HepG2 (cell line): ENCODE measurements around the gene LTBR. TPM values are rescaled to one million over a fixed set of nuclear protein-coding genes. Genes with fewer than 3 reads are reported as not detected.

Experiments
- CBFB ChIP-seq: sonication (generic); formaldehyde crosslinking; IDR thresholded peaks from 2 replicates; pipeline ENCODE4 v1.4.0; 2020; ENCODE audit warnings: missing genetic modification reagents
- ETV5 ChIP-seq: IDR thresholded peaks from 2 replicates; pipeline ENCODE4 v1.6.1; 2018; ENCODE audit warnings: missing biosample characterization, missing genetic modification reagents, inconsistent platforms, borderline replicate concordance
- FOXK1 ChIP-seq: sonication (generic); formaldehyde crosslinking; IDR thresholded peaks from 2 replicates; pipeline ENCODE4 v1.4.0; 2020; ENCODE audit warnings: low read depth, missing genetic modification reagents, borderline replicate concordance
- IKZF1 ChIP-seq: fragments of 450-650 bp; IDR thresholded peaks from 2 replicates; pipeline ENCODE4 v1.7.1; 2016
- KDM2A ChIP-seq: sonication (generic); formaldehyde crosslinking; IDR thresholded peaks from 2 replicates; pipeline ENCODE4 v1.4.0; 2020; ENCODE audit warnings: low read depth, missing genetic modification reagents, borderline replicate concordance
- KDM5B ChIP-seq: sonication (generic); formaldehyde crosslinking; IDR thresholded peaks from 2 replicates; pipeline ENCODE4 v1.4.0; 2020; ENCODE audit warnings: missing genetic modification reagents, mild to moderate bottlenecking, borderline replicate concordance
- KLF11 ChIP-seq: IDR thresholded peaks from 2 replicates; pipeline ENCODE4 v1.6.1; 2016; ENCODE audit warnings: missing compliant biosample characterization
- KLF12 ChIP-seq: sonication (generic); formaldehyde crosslinking; IDR thresholded peaks from 2 replicates; pipeline ENCODE4 v1.4.0; 2020; ENCODE audit warnings: missing genetic modification reagents, borderline replicate concordance
- MEF2D ChIP-seq: sonication (generic); formaldehyde crosslinking; IDR thresholded peaks from 2 replicates; pipeline ENCODE4 v1.5.1; 2020; ENCODE audit warnings: mild to moderate bottlenecking, missing genetic modification reagents
- NONO ChIP-seq, 2 experiments: fragments of 450-650 bp in 1 of 2; sonication (generic) in 1 of 2; formaldehyde crosslinking in 1 of 2; IDR thresholded peaks in 1 of 2; conservative IDR thresholded peaks in 1 of 2; 2 replicates each; pipeline versions ENCODE4 v1.6.1 to v1.8.0; 2017 to 2022; ENCODE audit warnings: mild to moderate bottlenecking in 1 of 2, missing genetic modification reagents in 1 of 2, moderate library complexity in 1 of 2
- SATB2 ChIP-seq: sonication (generic); formaldehyde crosslinking; IDR thresholded peaks from 2 replicates; pipeline ENCODE4 v1.5.0; 2020; ENCODE audit warnings: missing genetic modification reagents
- SIX1 ChIP-seq: sonication (generic); formaldehyde crosslinking; IDR thresholded peaks from 2 replicates; pipeline ENCODE4 v1.4.0; 2020; ENCODE audit warnings: missing genetic modification reagents, borderline replicate concordance
- SOX13 ChIP-seq, 3 experiments: fragments of 450-650 bp in 1 of 3; sonication (generic) in 1 of 3; formaldehyde crosslinking in 1 of 3; IDR thresholded peaks in 2 of 3; conservative IDR thresholded peaks in 1 of 3; 2 replicates each; pipeline versions ENCODE4 v1.5.0 to v1.6.1; 2016 to 2020; ENCODE audit warnings: antibody characterized with exemption in 1 of 3, mild to moderate bottlenecking in 1 of 3, missing compliant biosample characterization in 1 of 3, missing genetic modification reagents in 1 of 3, moderate library complexity in 1 of 3
- SSRP1 ChIP-seq: IDR thresholded peaks from 2 replicates; pipeline ENCODE4 v1.6.1; 2016; ENCODE audit warnings: control low read depth
- THAP11 ChIP-seq: IDR thresholded peaks from 2 replicates; pipeline ENCODE4 v1.6.1; 2016; ENCODE audit warnings: missing biosample characterization, missing genetic modification reagents
- ZFAT ChIP-seq: sonication (generic); formaldehyde crosslinking; conservative IDR thresholded peaks from 2 replicates; pipeline ENCODE4 v1.8.1; 2023; ENCODE audit warnings: missing genetic modification reagents, inconsistent platforms
- ZKSCAN5 ChIP-seq: sonication (generic); formaldehyde crosslinking; IDR thresholded peaks from 2 replicates; pipeline ENCODE4 v1.5.1; 2020; ENCODE audit warnings: mild to moderate bottlenecking, missing genetic modification reagents
- ZNF20 ChIP-seq: sonication (generic); formaldehyde crosslinking; IDR thresholded peaks from 2 replicates; pipeline ENCODE4 v1.4.0; 2020; ENCODE audit warnings: mild to moderate bottlenecking, moderate library complexity, missing genetic modification reagents
- ZNF230 ChIP-seq: sonication (generic); formaldehyde crosslinking; IDR thresholded peaks from 2 replicates; pipeline ENCODE4 v1.4.0; 2020; ENCODE audit warnings: mild to moderate bottlenecking, missing genetic modification reagents
- ZNF441 ChIP-seq: sonication (generic); formaldehyde crosslinking; IDR thresholded peaks from 2 replicates; pipeline ENCODE4 v1.7.0; 2021; ENCODE audit warnings: missing genetic modification reagents, borderline replicate concordance
- ZNF530 ChIP-seq: sonication (generic); formaldehyde crosslinking; IDR thresholded peaks from 2 replicates; pipeline ENCODE4 v1.5.0; 2020; ENCODE audit warnings: low read depth, mild to moderate bottlenecking, missing genetic modification reagents
- ZNF564 ChIP-seq: sonication (generic); formaldehyde crosslinking; IDR thresholded peaks from 2 replicates; pipeline ENCODE4 v1.8.1; 2023; ENCODE audit warnings: mild to moderate bottlenecking, missing genetic modification reagents
- ZNF577 ChIP-seq: sonication (generic); formaldehyde crosslinking; IDR thresholded peaks from 2 replicates; pipeline ENCODE4 v1.4.0; 2020; ENCODE audit warnings: mild to moderate bottlenecking, low read depth, missing genetic modification reagents, borderline replicate concordance
- ZNF615 ChIP-seq: sonication (generic); formaldehyde crosslinking; IDR thresholded peaks from 2 replicates; pipeline ENCODE4 v1.5.0; 2020; ENCODE audit warnings: mild to moderate bottlenecking, missing genetic modification reagents, borderline replicate concordance
- polyA plus RNA-seq, 8 experiments: library from polyadenylated mRNA; depleted of rRNA in 3 of 8; stranded (reverse) in 7 of 8; unstranded in 1 of 8; fragments of >200 nt; fragmentation: Illumina TruSeq in 4 of 8; extraction: Trizol in 4 of 8; gene quantifications; 2 replicates each; pipeline versions ENCODE4 v1.2.1 to v1.2.3, GENCODE V29; 2011 to 2016; ENCODE audit warnings: low read depth in 4 of 8, missing spikeins in 1 of 8, mixed read lengths in 1 of 8; ENCODE audit not compliant: insufficient read depth in 1 of 8
- total RNA-seq, 5 experiments: library from RNA; depleted of rRNA; stranded (reverse); fragments of >200 nt; fragmentation: Illumina TruSeq; extraction: Trizol; gene quantifications; 2 replicates each; pipeline ENCODE4 v1.2.3, GENCODE V29; 2016; ENCODE audit warnings: low read depth in 1 of 5
- TF ChIP-seq, protein P1 (sequence below): sonication (generic); formaldehyde crosslinking; IDR thresholded peaks from 2 replicates; pipeline ENCODE4 v1.4.0; 2020; ENCODE audit warnings: missing genetic modification reagents, low read depth, mild to moderate bottlenecking, borderline replicate concordance
- TF ChIP-seq, protein P2 (sequence below): sonication (generic); formaldehyde crosslinking; IDR thresholded peaks from 2 replicates; pipeline ENCODE4 v1.4.0; 2020; ENCODE audit warnings: low read depth, missing genetic modification reagents

The LTBR gene
- total and polyA plus RNA-seq, 2 of the 13 experiments (the other 11 are each of a cell fraction or from before 2014, with no cell fraction given) = 31.4 to 34.8 TPM

DNA sequence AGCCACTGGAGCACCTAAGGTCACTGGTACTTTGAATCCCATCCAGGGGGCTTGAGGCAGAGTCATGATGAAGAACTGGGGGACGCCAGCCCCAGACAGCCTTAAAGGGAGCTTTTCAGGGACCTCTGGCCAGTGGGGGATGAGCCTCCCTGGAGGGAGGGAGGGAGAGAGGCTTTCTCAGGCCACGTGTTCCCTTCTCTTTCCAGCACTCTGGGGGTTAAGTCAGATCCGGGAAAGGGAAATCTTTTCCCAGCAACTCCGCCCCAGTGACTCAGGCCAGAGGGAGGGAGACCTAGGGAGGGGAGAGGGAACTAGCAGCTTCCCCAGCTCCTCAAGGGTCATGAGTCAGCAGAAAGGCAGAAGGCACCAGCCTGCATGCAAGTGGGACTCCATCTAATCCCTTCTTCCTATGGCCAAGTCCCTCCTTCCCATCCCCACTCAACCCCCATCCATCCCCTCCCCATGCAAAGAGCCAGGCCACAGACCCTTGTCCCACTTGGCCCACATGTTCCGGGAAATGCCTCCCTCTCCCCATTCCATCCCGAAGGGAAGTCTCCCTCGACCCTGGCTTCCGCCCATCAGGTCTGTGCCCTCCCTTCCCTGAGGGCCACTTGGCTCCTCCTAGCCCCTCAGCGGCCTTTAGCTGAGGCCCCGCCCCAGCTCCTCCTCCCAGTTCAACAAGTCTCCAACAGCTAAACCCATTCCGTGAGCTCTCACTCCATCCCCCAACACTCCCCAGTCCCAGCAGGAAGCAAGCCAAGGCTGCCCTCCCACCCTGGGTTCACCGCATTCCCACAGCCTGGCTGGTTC is 47.7 kb upstream of the LTBR start (continued):
- TF ChIP-seq SOX13 (IDR thresholded peaks at IDR 0.05) (no peak), SOX13 (CRISPR knock-in tag; conservative IDR thresholded peaks at IDR 0.05 in 1 of 2, IDR thresholded peaks at IDR 0.05 in 1 of 2) (peak in 1 of 2 experiments; percentile 19; a peak in 1 of 4 replicates), MEF2D (CRISPR knock-in tag) (no peak), CBFB (CRISPR knock-in tag) (no peak), KLF11 (CRISPR knock-in tag) (0 out of 2 replicates have a peak, but pooled peaks have one; percentile 42), KLF12 (CRISPR knock-in tag) (no peak), KDM2A (CRISPR knock-in tag) (no peak; the same call in 1 of the 2 replicates), SIX1 (CRISPR knock-in tag) (no peak), FOXK1 (CRISPR knock-in tag) (no peak; the same call in 1 of the 2 replicates), ZNF530 (no peak), SSRP1 (CRISPR knock-in tag) (peak; percentile 28; the same call in 1 of the 2 replicates), ZNF577 (CRISPR knock-in tag) (no peak), ZFAT (CRISPR knock-in tag) (no peak), ZNF20 (CRISPR knock-in tag) (no peak), IKZF1 (no peak), KDM5B (CRISPR knock-in tag) (no peak), ZNF230 (CRISPR knock-in tag) (no peak), ZNF564 (CRISPR knock-in tag) (peak; percentile 83; the same call in 1 of the 2 replicates), THAP11 (CRISPR knock-in tag) (peak; percentile 52), SATB2 (CRISPR knock-in tag) (no peak), ZKSCAN5 (CRISPR knock-in tag) (no peak), ETV5 (CRISPR knock-in tag) (peak; percentile 26; the same call in 1 of the 2 replicates), ZNF615 (peak; percentile 83; the same call in 1 of the 2 replicates), ZNF441 (peak; percentile 3; the same call in 1 of the 2 replicates), NONO (IDR thresholded peaks at IDR 0.05) (no peak), NONO (CRISPR knock-in tag; conservative IDR thresholded peaks at IDR 0.05) (0 out of 2 replicates have a peak, but pooled peaks have one; percentile 29)
- TF ChIP-seq, protein P1, sequence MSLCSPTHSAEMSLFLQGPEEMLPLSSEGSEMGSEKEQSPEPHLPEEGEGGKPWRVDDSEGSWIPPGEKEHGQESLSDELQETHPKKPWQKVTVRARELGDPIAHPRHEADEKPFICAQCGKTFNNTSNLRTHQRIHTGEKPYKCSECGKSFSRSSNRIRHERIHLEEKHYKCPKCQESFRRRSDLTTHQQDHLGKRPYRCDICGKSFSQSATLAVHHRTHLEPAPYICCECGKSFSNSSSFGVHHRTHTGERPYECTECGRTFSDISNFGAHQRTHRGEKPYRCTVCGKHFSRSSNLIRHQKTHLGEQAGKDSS (CRISPR knock-in tag) = peak; percentile 69; the same call in 1 of the 2 replicates
- TF ChIP-seq, protein P2, sequence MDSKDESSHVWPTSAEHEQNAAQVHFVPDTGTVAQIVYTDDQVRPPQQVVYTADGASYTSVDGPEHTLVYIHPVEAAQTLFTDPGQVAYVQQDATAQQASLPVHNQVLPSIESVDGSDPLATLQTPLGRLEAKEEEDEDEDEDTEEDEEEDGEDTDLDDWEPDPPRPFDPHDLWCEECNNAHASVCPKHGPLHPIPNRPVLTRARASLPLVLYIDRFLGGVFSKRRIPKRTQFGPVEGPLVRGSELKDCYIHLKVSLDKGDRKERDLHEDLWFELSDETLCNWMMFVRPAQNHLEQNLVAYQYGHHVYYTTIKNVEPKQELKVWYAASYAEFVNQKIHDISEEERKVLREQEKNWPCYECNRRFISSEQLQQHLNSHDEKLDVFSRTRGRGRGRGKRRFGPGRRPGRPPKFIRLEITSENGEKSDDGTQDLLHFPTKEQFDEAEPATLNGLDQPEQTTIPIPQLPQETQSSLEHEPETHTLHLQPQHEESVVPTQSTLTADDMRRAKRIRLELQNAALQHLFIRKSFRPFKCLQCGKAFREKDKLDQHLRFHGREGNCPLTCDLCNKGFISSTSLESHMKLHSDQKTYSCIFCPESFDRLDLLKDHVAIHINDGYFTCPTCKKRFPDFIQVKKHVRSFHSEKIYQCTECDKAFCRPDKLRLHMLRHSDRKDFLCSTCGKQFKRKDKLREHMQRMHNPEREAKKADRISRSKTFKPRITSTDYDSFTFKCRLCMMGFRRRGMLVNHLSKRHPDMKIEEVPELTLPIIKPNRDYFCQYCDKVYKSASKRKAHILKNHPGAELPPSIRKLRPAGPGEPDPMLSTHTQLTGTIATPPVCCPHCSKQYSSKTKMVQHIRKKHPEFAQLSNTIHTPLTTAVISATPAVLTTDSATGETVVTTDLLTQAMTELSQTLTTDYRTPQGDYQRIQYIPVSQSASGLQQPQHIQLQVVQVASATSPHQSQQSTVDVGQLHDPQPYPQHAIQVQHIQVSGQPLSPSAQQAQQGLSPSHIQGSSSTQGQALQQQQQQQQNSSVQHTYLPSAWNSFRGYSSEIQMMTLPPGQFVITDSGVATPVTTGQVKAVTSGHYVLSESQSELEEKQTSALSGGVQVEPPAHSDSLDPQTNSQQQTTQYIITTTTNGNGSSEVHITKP (CRISPR knock-in tag) = peak; percentile 79; the same call in 1 of the 2 replicates
